Measurements from ENCODE around the gene PEX5L. TPM values are rescaled to one million over a fixed set of nuclear protein-coding genes. Genes with fewer than 3 reads are reported as not detected.

PEX5L gene
- total RNA-seq, 1 donor from 2014 or later: 1.0 TPM

DNA sequence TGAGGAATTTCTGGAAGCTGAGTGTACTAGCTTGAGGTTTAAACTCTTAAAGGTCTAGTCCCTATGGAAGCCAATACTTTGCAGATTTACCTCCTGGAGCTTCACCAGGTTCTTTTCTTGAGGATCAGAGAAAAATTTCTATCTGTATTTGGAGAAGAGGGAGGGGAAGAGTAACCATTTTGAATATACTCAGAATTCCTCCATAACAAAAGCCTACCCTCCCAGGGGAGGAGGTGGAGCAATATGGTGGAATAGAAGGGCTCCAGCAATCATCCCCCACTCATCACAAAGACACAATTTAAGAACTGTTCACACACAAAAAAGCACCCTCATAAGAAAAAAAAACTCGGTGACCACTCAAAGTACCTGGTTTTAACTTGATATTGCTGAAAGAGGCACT is 36.0 kb upstream of the PEX5L start:
- Mint-ChIP-seq H3K4me1 (ENCODE audit: low read depth) (peaks cover 6% of the 10 kb centered on the region), H3K27me3 (no peaks in the 10 kb centered on the region), H3K4me3 (ENCODE audit: low read depth) (no peak overlapping the region), H3K9me3 (ENCODE audit: low read depth) (no peaks in the 10 kb centered on the region), H3K36me3 (ENCODE audit: insufficient read depth) (no peaks in the 10 kb centered on the region), H3K27ac (no peak overlapping the region)
- no peak for TF ChIP-seq CTCF (IDR thresholded peaks at IDR 0.05; ENCODE audit: unreplicated experiment)
- DNase-seq (ENCODE audit: low spot score, unreplicated experiment): no peak

DNA sequence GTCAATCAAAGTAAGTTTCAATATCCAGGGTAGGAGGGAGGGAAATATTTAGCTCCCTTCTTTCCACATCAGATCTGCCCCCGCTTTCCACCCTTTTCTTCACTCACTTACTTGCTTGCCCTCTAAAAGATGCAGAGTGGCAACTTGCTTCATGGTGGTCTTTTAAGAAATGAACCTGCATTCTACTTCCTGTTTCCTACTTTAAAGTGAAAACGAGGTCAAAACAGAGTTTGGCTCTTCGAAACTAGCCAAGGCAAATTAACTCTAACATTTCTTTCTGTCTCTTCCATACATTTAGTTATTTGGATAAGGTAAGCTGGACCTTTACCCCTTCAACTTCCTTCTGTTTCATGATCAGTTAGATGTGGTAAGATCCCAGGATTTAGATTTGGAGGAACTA is 34.2 kb upstream of the PEX5L start:
- TF ChIP-seq CTCF (IDR thresholded peaks at IDR 0.05; ENCODE audit: unreplicated experiment): no peak
- Mint-ChIP-seq H3K27me3 (no peaks in the 10 kb centered on the region), H3K4me1 (ENCODE audit: low read depth) (peaks cover 6% of the 10 kb centered on the region), H3K9me3 (ENCODE audit: low read depth) (no peaks in the 10 kb centered on the region), H3K4me3 (ENCODE audit: low read depth) (no peak overlapping the region), H3K36me3 (ENCODE audit: insufficient read depth) (no peaks in the 10 kb centered on the region), H3K27ac (no peak overlapping the region)
- no peak for DNase-seq (ENCODE audit: low spot score, unreplicated experiment)

GRCh38 chr3:180068023-180068422 is 31.3 kb upstream of the PEX5L start:
- Mint-ChIP-seq H3K4me3 (ENCODE audit: low read depth) (no peak overlapping the region), H3K4me1 (ENCODE audit: low read depth) (peaks cover 6% of the 10 kb centered on the region), H3K36me3 (ENCODE audit: insufficient read depth) (no peaks in the 10 kb centered on the region), H3K9me3 (ENCODE audit: low read depth) (no peaks in the 10 kb centered on the region), H3K27me3 (no peaks in the 10 kb centered on the region), H3K27ac (no peak overlapping the region)
- DNase-seq (ENCODE audit: low spot score, unreplicated experiment): no peak
- TF ChIP-seq CTCF (IDR thresholded peaks at IDR 0.05; ENCODE audit: unreplicated experiment): no peak

GRCh38 chr3:180066598-180066997 is 29.9 kb upstream of the PEX5L start:
- no peak for DNase-seq (ENCODE audit: low spot score, unreplicated experiment)
- H3K36me3 Mint-ChIP-seq (ENCODE audit: insufficient read depth): no peaks in the 10 kb centered on the region
- H3K4me3 Mint-ChIP-seq (ENCODE audit: low read depth): no peak overlapping the region
- H3K27me3 Mint-ChIP-seq: no peaks in the 10 kb centered on the region
- no peaks in the 10 kb centered on the region for H3K9me3 Mint-ChIP-seq (ENCODE audit: low read depth)
- peaks cover 6% of the 10 kb centered on the region for H3K4me1 Mint-ChIP-seq (ENCODE audit: low read depth)
- TF ChIP-seq CTCF (IDR thresholded peaks at IDR 0.05; ENCODE audit: unreplicated experiment): no peak
- no peak overlapping the region for H3K27ac Mint-ChIP-seq

DNA sequence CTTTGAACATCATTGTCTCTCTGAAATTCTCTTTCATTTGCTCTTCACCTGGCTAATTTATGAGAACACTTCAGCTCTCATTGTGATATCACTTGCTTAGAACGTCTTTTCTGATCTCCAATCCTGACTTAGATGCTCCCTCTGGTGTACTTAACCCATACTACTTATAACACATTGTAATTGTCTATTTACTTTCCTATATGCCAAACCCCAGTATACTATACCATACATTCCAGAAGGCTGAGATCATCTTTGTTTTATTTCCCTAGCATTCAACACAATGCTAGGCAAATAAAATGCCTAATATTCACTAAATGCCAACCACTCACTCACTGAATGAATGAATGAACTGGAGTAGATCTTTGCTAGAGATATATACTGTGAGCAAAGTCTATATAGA is 27.0 kb upstream of the PEX5L start:
- DNase-seq (ENCODE audit: low spot score, unreplicated experiment): no peak
- no peaks in the 10 kb centered on the region for H3K36me3 Mint-ChIP-seq (ENCODE audit: insufficient read depth)
- peaks cover 6% of the 10 kb centered on the region for H3K4me1 Mint-ChIP-seq (ENCODE audit: low read depth)
- H3K27ac Mint-ChIP-seq: no peak overlapping the region
- no peak overlapping the region for H3K4me3 Mint-ChIP-seq (ENCODE audit: low read depth)
- no peak for TF ChIP-seq CTCF (IDR thresholded peaks at IDR 0.05; ENCODE audit: unreplicated experiment)
- no peaks in the 10 kb centered on the region for H3K9me3 Mint-ChIP-seq (ENCODE audit: low read depth)
- H3K27me3 Mint-ChIP-seq: no peaks in the 10 kb centered on the region

Measured in progenitor cell of endocrine pancreas (in vitro differentiated cells).